SK-N-SH treated with all-trans-retinoic acid at 6 μM for 48 hours (cell line): Measurements from ENCODE around the gene IFI30.

Experiments used
- ATAC-seq: fragments of 200-7000 bp; cut with Tn5 transposase; 3 replicates; pipeline ENCODE4 v1.9.1; 2020; ENCODE audit warnings: mild to moderate bottlenecking, moderate library complexity
- ARNTL ChIP-seq: fragments of 450-650 bp; formaldehyde crosslinking; IDR thresholded peaks from 2 replicates; pipeline ENCODE4 v1.5.0; 2020; ENCODE audit warnings: low read depth, mild to moderate bottlenecking, moderate library complexity, borderline replicate concordance
- CREB5 ChIP-seq: fragments of 250-450 bp; sonication (Bioruptor Pico); IDR thresholded peaks from 2 replicates; pipeline ENCODE4 v1.5.1; 2020; ENCODE audit warnings: low read depth, mild to moderate bottlenecking, moderate library complexity
- CSDC2 ChIP-seq: fragments of 250-450 bp; sonication (Bioruptor Pico); IDR thresholded peaks from 2 replicates; pipeline ENCODE4 v1.5.0; 2020; ENCODE audit warnings: mild to moderate bottlenecking, moderate library complexity
- CSRNP3 ChIP-seq: fragments of 250-450 bp; sonication (Bioruptor Pico); IDR thresholded peaks from 2 replicates; pipeline ENCODE4 v1.5.1; 2021; ENCODE audit warnings: mild to moderate bottlenecking, moderate library complexity
- ESRRG ChIP-seq: fragments of 250-450 bp; sonication (Bioruptor Pico); IDR thresholded peaks from 2 replicates; pipeline ENCODE4 v1.6.1; 2021; ENCODE audit warnings: mild to moderate bottlenecking
- GLIS3 ChIP-seq: fragments of 250-450 bp; sonication (Bioruptor Pico); IDR thresholded peaks from 2 replicates; pipeline ENCODE4 v1.5.0; 2020; ENCODE audit warnings: mild to moderate bottlenecking, moderate library complexity
- ISL1 ChIP-seq: fragments of 250-450 bp; sonication (Bioruptor Pico); IDR thresholded peaks from 2 replicates; pipeline ENCODE4 v2.1.2; 2022; ENCODE audit warnings: mild to moderate bottlenecking, moderate library complexity
- OSR1 ChIP-seq: fragments of 250-450 bp; sonication (Bioruptor Pico); IDR thresholded peaks from 2 replicates; pipeline ENCODE4 v1.8.0; 2022; ENCODE audit warnings: moderate library complexity, mild to moderate bottlenecking, inconsistent platforms
- PATZ1 ChIP-seq: fragments of 250-450 bp; sonication (Bioruptor Pico); IDR thresholded peaks from 2 replicates; pipeline ENCODE4 v1.8.0; 2020; ENCODE audit warnings: mild to moderate bottlenecking, moderate library complexity, borderline replicate concordance
- POU6F1 ChIP-seq: fragments of 250-450 bp; sonication (Bioruptor Pico); IDR thresholded peaks from 2 replicates; pipeline ENCODE4 v1.8.0; 2021; ENCODE audit warnings: low read depth, mild to moderate bottlenecking, moderate library complexity, borderline replicate concordance
- PPARA ChIP-seq: fragments of 250-450 bp; sonication (Bioruptor Pico); IDR thresholded peaks from 2 replicates; pipeline ENCODE4 v1.5.0; 2020; ENCODE audit warnings: mild to moderate bottlenecking, borderline replicate concordance
- RARB ChIP-seq: fragments of 250-450 bp; sonication (Bioruptor Pico); IDR thresholded peaks from 2 replicates; pipeline ENCODE4 v1.8.0; 2021; ENCODE audit warnings: mild to moderate bottlenecking, moderate library complexity
- SNAI2 ChIP-seq: fragments of 250-450 bp; sonication (Bioruptor Pico); IDR thresholded peaks from 2 replicates; pipeline ENCODE4 v1.5.0; 2020; ENCODE audit warnings: mild to moderate bottlenecking, moderate library complexity
- TCF4 ChIP-seq: fragments of 250-450 bp; sonication (Bioruptor Pico); IDR thresholded peaks from 2 replicates; pipeline ENCODE4 v1.8.0; 2021; ENCODE audit warnings: mild to moderate bottlenecking, moderate library complexity, borderline replicate concordance
- TOX ChIP-seq: fragments of 250-450 bp; sonication (Bioruptor Pico); IDR thresholded peaks from 2 replicates; pipeline ENCODE4 v1.8.0; 2021; ENCODE audit warnings: mild to moderate bottlenecking, moderate library complexity, borderline replicate concordance
- TSHZ2 ChIP-seq: fragments of 250-450 bp; sonication (Bioruptor Pico); IDR thresholded peaks from 2 replicates; pipeline ENCODE4 v1.5.0; 2020; ENCODE audit warnings: mild to moderate bottlenecking, moderate library complexity
- ZC3H10 ChIP-seq: fragments of 250-450 bp; sonication (Bioruptor Pico); IDR thresholded peaks from 2 replicates; pipeline ENCODE4 v1.5.1; 2021; ENCODE audit warnings: mild to moderate bottlenecking, moderate library complexity
- ZFP3 ChIP-seq: fragments of 250-450 bp; sonication (Bioruptor Pico); IDR thresholded peaks from 2 replicates; pipeline ENCODE4 v1.5.0; 2020; ENCODE audit warnings: mild to moderate bottlenecking, moderate library complexity
- ZFP30 ChIP-seq: fragments of 450-650 bp; formaldehyde crosslinking; IDR thresholded peaks from 2 replicates; pipeline ENCODE4 v1.5.0; 2022; ENCODE audit warnings: mild to moderate bottlenecking, moderate library complexity
- ZNF565 ChIP-seq: fragments of 450-650 bp; formaldehyde crosslinking; conservative IDR thresholded peaks from 2 replicates; pipeline ENCODE4 v1.5.0; 2020; ENCODE audit warnings: low read depth, mild to moderate bottlenecking, moderate library complexity
- ZNF70 ChIP-seq: fragments of 450-650 bp; formaldehyde crosslinking; IDR thresholded peaks from 2 replicates; pipeline ENCODE4 v1.5.0; 2020; ENCODE audit warnings: mild to moderate bottlenecking, moderate library complexity
- ZNF8 ChIP-seq: fragments of 450-650 bp; formaldehyde crosslinking; IDR thresholded peaks from 2 replicates; pipeline ENCODE4 v1.5.0; 2020; ENCODE audit warnings: mild to moderate bottlenecking, moderate library complexity

Gene IFI30

GRCh38 chr19:18197306-18197705, 23.7 kb downstream of the IFI30 start (continued):
- TF ChIP-seq ZNF565 (CRISPR knock-in tag) = no peak
- TF ChIP-seq CSDC2 (CRISPR knock-in tag) = no peak
- no peak for TF ChIP-seq ZFP3 (CRISPR knock-in tag)

- TF ChIP-seq POU6F1 (CRISPR knock-in tag) (no peak), GLIS3 (no peak), SNAI2 (CRISPR knock-in tag) (no peak), ZC3H10 (CRISPR knock-in tag) (no peak), TCF4 (CRISPR knock-in tag) (no peak), TSHZ2 (CRISPR knock-in tag) (no peak), PATZ1 (CRISPR knock-in tag) (no peak), ARNTL (no peak), CSRNP3 (CRISPR knock-in tag) (no peak), RARB (CRISPR knock-in tag) (no peak), ZNF70 (CRISPR knock-in tag) (no peak), ZNF565 (CRISPR knock-in tag) (no peak), ESRRG (CRISPR knock-in tag) (no peak), ZNF8 (CRISPR knock-in tag) (no peak), PPARA (CRISPR knock-in tag) (no peak), ISL1 (no peak), OSR1 (CRISPR knock-in tag) (no peak), CREB5 (CRISPR knock-in tag) (no peak), ZFP30 (CRISPR knock-in tag) (no peak), TOX (CRISPR knock-in tag) (no peak)
Measured at GRCh38 chr19:18197941-18198340, 24.3 kb downstream of the IFI30 start.

GRCh38 chr19:18198374-18198773, 24.8 kb downstream of the IFI30 start:
- TF ChIP-seq OSR1 (CRISPR knock-in tag) (no peak), ZFP3 (CRISPR knock-in tag) (peak; percentile 92), POU6F1 (CRISPR knock-in tag) (no peak), SNAI2 (CRISPR knock-in tag) (no peak)
- no peak for ATAC-seq

More at GRCh38 chr19:18197941-18198340, 24.3 kb downstream of the IFI30 start:
- no peak for ATAC-seq
